HG02571 (cell line): ENCODE data around the gene QRICH2.
"Not testable (repeated sequence)": the region's sequence is repeated elsewhere in the genome, so short reads cannot be mapped to it uniquely, and the experiment has no call there.

Experiments used
- ATAC-seq: cut with Tn5 transposase; IDR thresholded peaks from one replicate; pipeline ENCODE4 v1.9.1; 2021; ENCODE audit warnings: mild to moderate bottlenecking, moderate library complexity; ENCODE audit not compliant: unreplicated experiment

QRICH2 gene

GRCh38 chr17:76268015-76268749 lies 39.9 kb downstream of the QRICH2 start:
- no peak for ATAC-seq

- ATAC-seq, result not testable (repeated sequence)
These were observed 40.5 kb downstream of the QRICH2 start for GRCh38 chr17:76267581-76268001.

GRCh38 chr17:76267051-76267576 lies 41.0 kb downstream of the QRICH2 start:
- no peak for ATAC-seq

GRCh38 chr17:76266244-76266938 lies 41.7 kb downstream of the QRICH2 start:
- ATAC-seq, result no peak

- ATAC-seq, result no peak
These were observed 42.3 kb downstream of the QRICH2 start for GRCh38 chr17:76265624-76266243.

- ATAC-seq, result peak; percentile 71
These were observed 43.1 kb downstream of the QRICH2 start, which contains the start of gene UBALD2 for GRCh38 chr17:76264755-76265623. UBALD2 (plus strand) TSS chr17:76265348; CDS start chr17:76265506, 158 bp downstream.

- ATAC-seq, result no peak
These were observed 43.7 kb downstream of the QRICH2 start for GRCh38 chr17:76264425-76264754.

- no peak for ATAC-seq
These were observed 44.2 kb downstream of the QRICH2 start for GRCh38 chr17:76263896-76264295.

GRCh38 chr17:76262732-76263344 lies 45.2 kb downstream of the QRICH2 start:
- no peak for ATAC-seq

GRCh38 chr17:76261421-76262215 lies 46.5 kb downstream of the QRICH2 start:
- no peak for ATAC-seq

GRCh38 chr17:76260669-76261068 lies 47.4 kb downstream of the QRICH2 start:
- ATAC-seq, result no peak

GRCh38 chr17:76260220-76260619 lies 47.9 kb downstream of the QRICH2 start:
- ATAC-seq, result no peak

- not testable (repeated sequence) for ATAC-seq
These were observed 51.5 kb downstream of the QRICH2 start for GRCh38 chr17:76256430-76257050.

GRCh38 chr17:76255801-76256429 lies 52.2 kb downstream of the QRICH2 start:
- no peak for ATAC-seq

- no peak for ATAC-seq
These were observed 53.8 kb downstream of the QRICH2 start for GRCh38 chr17:76254275-76254674.

- no peak for ATAC-seq
These were observed 54.2 kb downstream of the QRICH2 start for GRCh38 chr17:76253841-76254240.

GRCh38 chr17:76252967-76253766 lies 54.9 kb downstream of the QRICH2 start:
- not testable (repeated sequence) for ATAC-seq
